GM12878 (cell line): ENCODE data around the gene SMARCB1.

Source experiments
- POLR2A ChIP-seq: IDR thresholded peaks from 2 replicates; pipeline ENCODE4 v1.6.1; 2011; ENCODE audit warnings: low read depth, mild to moderate bottlenecking, low read length
- TARDBP ChIP-seq: IDR thresholded peaks from 2 replicates; pipeline ENCODE4 v1.6.1; 2016; ENCODE audit warnings: borderline replicate concordance

- TF ChIP-seq POLR2A (no peak), TARDBP (no peak)
These were observed 31.8 kb downstream of the SMARCB1 start for GRCh38 chr22:23818541-23818940.
